Fibroblast of lung (primary cell): Measurements from ENCODE around the gene ACOXL. TPM values are rescaled to one million over a fixed set of nuclear protein-coding genes. Genes with fewer than 3 reads are reported as not detected.

Experiments used
- DNase-seq, 2 donors: peaks; one replicate each; pipeline versions ENCODE4 v3.0.0 to v3.0.0-alpha.2; 2010; ENCODE audit warnings: low read depth in 2 of 2
- H2AFZ ChIP-seq: 2 replicates; pipeline ENCODE4 v1.5.1; 2012; ENCODE audit warnings: low read length, control low read depth, inconsistent platforms
- H3K27ac ChIP-seq: 2 replicates; pipeline ENCODE4 v1.5.1; 2011; ENCODE audit warnings: low read length, control low read depth; ENCODE audit not compliant: insufficient read depth
- H3K27me3 ChIP-seq: 2 replicates; pipeline ENCODE4 v1.5.1; 2011; ENCODE audit warnings: mild to moderate bottlenecking, low read length; ENCODE audit not compliant: control insufficient read depth, insufficient read depth
- H3K36me3 ChIP-seq: 2 replicates; pipeline ENCODE4 v1.5.1; 2011; ENCODE audit warnings: low read length; ENCODE audit not compliant: control insufficient read depth, insufficient read depth
- H3K4me1 ChIP-seq: 2 replicates; pipeline ENCODE4 v1.5.1; 2011; ENCODE audit warnings: low read length; ENCODE audit not compliant: control insufficient read depth, insufficient read depth; ENCODE audit errors: extremely low read depth
- H3K4me2 ChIP-seq: 2 replicates; pipeline ENCODE4 v1.5.1; 2011; ENCODE audit warnings: low read length, control low read depth; ENCODE audit not compliant: insufficient read depth; ENCODE audit errors: extremely low read depth
- H3K4me3 ChIP-seq, 4 experiments: fragments of 200-600 bp in 1 of 4; sonication (generic) in 1 of 4; replicated peaks in 1 of 4; 2 replicates each; pipeline ENCODE4 v1.5.1; 2011 to 2016; ENCODE audit warnings: low read length in 4 of 4, low read depth in 3 of 4, mild to moderate bottlenecking in 3 of 4, control low read depth in 2 of 4, inconsistent platforms in 1 of 4, mixed read lengths in 1 of 4; ENCODE audit not compliant: insufficient read depth in 1 of 4; ENCODE audit errors: control extremely low read depth in 1 of 4
- H3K79me2 ChIP-seq: 2 replicates; pipeline ENCODE4 v1.5.1; 2012; ENCODE audit warnings: mild to moderate bottlenecking, low read length, inconsistent platforms; ENCODE audit not compliant: control insufficient read depth, insufficient read depth
- H3K9ac ChIP-seq: 2 replicates; pipeline ENCODE4 v1.5.1; 2011; ENCODE audit warnings: mild to moderate bottlenecking, low read length, control low read depth; ENCODE audit not compliant: insufficient read depth
- H3K9me3 ChIP-seq: 2 replicates; pipeline ENCODE4 v1.5.1; 2012; ENCODE audit warnings: low read depth, low read length; ENCODE audit not compliant: control insufficient read depth, insufficient read depth
- H4K20me1 ChIP-seq: 2 replicates; pipeline ENCODE4 v1.5.1; 2011; ENCODE audit warnings: low read length; ENCODE audit not compliant: control insufficient read depth, insufficient read depth; ENCODE audit errors: extremely low read depth
- CTCF ChIP-seq, 2 donors: IDR thresholded peaks in 1 of 2; conservative IDR thresholded peaks in 1 of 2; 1 replicate in 1 of 2; 2 replicates in 1 of 2; pipeline ENCODE4 v1.5.1; 2011 to 2012; ENCODE audit warnings: low read length in 2 of 2, control low read depth in 1 of 2, inconsistent platforms in 1 of 2, low read depth in 1 of 2, mild to moderate bottlenecking in 1 of 2
- EZH2 ChIP-seq: IDR thresholded peaks from 2 replicates; pipeline ENCODE4 v1.5.1; 2012; ENCODE audit warnings: low read length, control low read depth, mild to moderate bottlenecking; ENCODE audit errors: missing control alignments
- polyA plus RNA-seq, 2 donors: library from polyadenylated mRNA; depleted of rRNA in 1 of 2; stranded (reverse) in 1 of 2; unstranded in 1 of 2; fragments of >200 nt; gene quantifications; 2 replicates each; pipeline ENCODE4 v1.2.1, GENCODE V29; 2011 to 2012; ENCODE audit warnings: missing spikeins in 1 of 2
- total RNA-seq: library from RNA; depleted of rRNA; stranded (reverse); fragments of >200 nt; gene quantifications from 2 replicates; pipeline ENCODE4 v1.2.1, GENCODE V29; 2014

ACOXL gene
- total and polyA plus RNA-seq, 2 donors (not counting 1 experiment from before 2014, with no cell fraction given), result not detected

DNA sequence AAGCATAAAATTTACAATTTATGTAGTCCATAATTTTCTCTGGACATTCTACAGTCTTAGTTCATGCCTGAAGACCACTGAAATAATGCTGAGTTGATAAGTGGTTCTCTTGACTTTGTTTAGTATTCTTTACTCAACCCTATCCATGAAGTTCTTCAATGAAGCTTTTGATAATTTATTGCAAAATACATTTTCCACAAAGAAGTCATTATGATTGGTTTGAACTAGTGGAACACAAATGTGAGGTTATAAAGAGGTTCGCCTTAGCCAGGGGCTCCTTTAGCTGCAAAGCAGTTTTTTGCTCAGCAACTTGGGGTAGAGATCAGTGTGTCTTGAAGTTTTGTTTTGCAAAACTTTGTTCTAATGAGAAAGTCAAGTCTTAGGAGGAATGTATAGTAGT, 394.2 kb downstream of the ACOXL start:
- TF ChIP-seq EZH2 (no peak), CTCF (conservative IDR thresholded peaks at IDR 0.05 in 1 of 2, IDR thresholded peaks at IDR 0.05 in 1 of 2; ENCODE audit: low read depth in 1 of 2, low read length in 2 of 2) (no peak)
- H3K36me3 ChIP-seq, result no peaks in the 10 kb centered on the region
- H3K9me3 ChIP-seq, result no peaks in the 10 kb centered on the region
- peaks cover 3% of the 10 kb centered on the region for H3K4me1 ChIP-seq
- no peak overlapping the region for H2AFZ ChIP-seq
- H3K4me3 ChIP-seq, result no peak overlapping the region
- no peak overlapping the region for H3K9ac ChIP-seq
- H3K79me2 ChIP-seq, result no peaks in the 10 kb centered on the region
- no peak overlapping the region for H3K4me2 ChIP-seq
- H3K27ac ChIP-seq, result no peak overlapping the region
- no peak for DNase-seq
- no peaks in the 10 kb centered on the region for H3K27me3 ChIP-seq
- no peaks in the 10 kb centered on the region for H4K20me1 ChIP-seq

- H3K4me1 ChIP-seq, result no peaks in the 10 kb centered on the region
- H3K27me3 ChIP-seq, result no peaks in the 10 kb centered on the region
- H3K9ac ChIP-seq, result no peak overlapping the region
- no peaks in the 10 kb centered on the region for H3K9me3 ChIP-seq
- no peaks in the 10 kb centered on the region for H4K20me1 ChIP-seq
- TF ChIP-seq CTCF (conservative IDR thresholded peaks at IDR 0.05 in 1 of 2, IDR thresholded peaks at IDR 0.05 in 1 of 2; ENCODE audit: low read depth in 1 of 2, low read length in 2 of 2), result no peak
- TF ChIP-seq EZH2, result no peak
- no peak overlapping the region for H3K4me3 ChIP-seq
- H3K79me2 ChIP-seq, result no peaks in the 10 kb centered on the region
- no peak overlapping the region for H3K27ac ChIP-seq
- no peak overlapping the region for H2AFZ ChIP-seq
- no peak for DNase-seq
- no peak overlapping the region for H3K4me2 ChIP-seq
- H3K36me3 ChIP-seq, result no peaks in the 10 kb centered on the region
Measured at GRCh38 chr2:111127351-111127750, 395.0 kb downstream of the ACOXL start.

GRCh38 chr2:111128096-111128495, 395.7 kb downstream of the ACOXL start:
- no peak overlapping the region for H3K27ac ChIP-seq
- no peak overlapping the region for H3K9ac ChIP-seq
- no peaks in the 10 kb centered on the region for H4K20me1 ChIP-seq
- H3K27me3 ChIP-seq, result no peaks in the 10 kb centered on the region
- no peak overlapping the region for H2AFZ ChIP-seq
- no peaks in the 10 kb centered on the region for H3K4me1 ChIP-seq
- H3K36me3 ChIP-seq, result no peaks in the 10 kb centered on the region
- no peak overlapping the region for H3K4me3 ChIP-seq
- H3K79me2 ChIP-seq, result no peaks in the 10 kb centered on the region
- H3K9me3 ChIP-seq, result no peaks in the 10 kb centered on the region
- no peak overlapping the region for H3K4me2 ChIP-seq
- no peak for TF ChIP-seq CTCF (conservative IDR thresholded peaks at IDR 0.05 in 1 of 2, IDR thresholded peaks at IDR 0.05 in 1 of 2; ENCODE audit: low read depth in 1 of 2, low read length in 2 of 2)
- TF ChIP-seq EZH2, result no peak
- no peak for DNase-seq
